Measurements from ENCODE around the gene CNTNAP5. TPM values are rescaled to one million over a fixed set of nuclear protein-coding genes. Genes with fewer than 3 reads are reported as not detected.

CNTNAP5 gene
- total and polyA plus RNA-seq, 5 experiments from 2014 or later = not detected

DNA sequence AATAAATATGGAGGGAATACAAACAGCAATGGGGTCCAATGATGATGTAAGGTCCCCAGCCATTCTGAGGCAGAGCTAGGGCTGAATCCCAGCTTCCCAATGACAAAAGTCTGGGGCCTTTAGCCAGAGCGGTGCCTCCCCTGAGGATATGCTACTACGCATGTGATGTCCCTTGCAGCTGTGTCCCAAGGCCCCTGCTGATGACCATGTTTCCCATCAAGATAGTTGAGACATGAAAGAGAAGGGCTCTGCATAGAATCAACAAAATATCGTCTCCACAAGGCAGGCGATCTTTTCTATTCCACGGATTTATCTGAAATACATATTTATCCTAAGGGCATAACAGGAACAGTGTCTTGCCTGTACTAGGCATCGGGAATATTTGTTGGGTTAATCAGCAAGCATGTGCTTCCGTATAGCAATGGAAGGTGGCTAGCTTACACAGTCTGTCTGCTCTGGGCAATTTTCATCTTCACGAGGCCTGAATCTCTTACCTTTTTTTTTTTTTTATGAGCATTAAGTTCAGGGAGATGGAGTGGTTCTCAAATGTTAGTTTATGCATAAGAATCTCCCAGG lies 284.6 kb downstream of the CNTNAP5 start:
- H3K4me1 Mint-ChIP-seq = no peaks in the 10 kb centered on the region
- DNase-seq (no peak), ATAC-seq (no peak)
- POLR2A ChIA-PET = no interaction called here
- no peaks in the 10 kb centered on the region for H3K36me3 Mint-ChIP-seq
- no peak overlapping the region for H3K4me3 Mint-ChIP-seq
- peaks cover 0 to 9% (median 5%) of the 10 kb centered on the region in 9 donors for H3K9me3 Mint-ChIP-seq
- H3K27me3 Mint-ChIP-seq = no peaks in the 10 kb centered on the region
- no peak overlapping the region for H3K27ac Mint-ChIP-seq

GRCh38 chr2:124310671-124311070 lies 285.6 kb downstream of the CNTNAP5 start:
- H3K4me3 Mint-ChIP-seq = no peak overlapping the region
- H3K27me3 Mint-ChIP-seq = no peaks in the 10 kb centered on the region
- no peaks in the 10 kb centered on the region for H3K4me1 Mint-ChIP-seq
- ATAC-seq = no peak
- H3K27ac Mint-ChIP-seq = no peak overlapping the region
- H3K36me3 Mint-ChIP-seq = no peaks in the 10 kb centered on the region
- peaks cover 0 to 9% (median 4%) of the 10 kb centered on the region in 9 donors for H3K9me3 Mint-ChIP-seq
- DNase-seq = no peak
- POLR2A ChIA-PET = no interaction called here

DNA sequence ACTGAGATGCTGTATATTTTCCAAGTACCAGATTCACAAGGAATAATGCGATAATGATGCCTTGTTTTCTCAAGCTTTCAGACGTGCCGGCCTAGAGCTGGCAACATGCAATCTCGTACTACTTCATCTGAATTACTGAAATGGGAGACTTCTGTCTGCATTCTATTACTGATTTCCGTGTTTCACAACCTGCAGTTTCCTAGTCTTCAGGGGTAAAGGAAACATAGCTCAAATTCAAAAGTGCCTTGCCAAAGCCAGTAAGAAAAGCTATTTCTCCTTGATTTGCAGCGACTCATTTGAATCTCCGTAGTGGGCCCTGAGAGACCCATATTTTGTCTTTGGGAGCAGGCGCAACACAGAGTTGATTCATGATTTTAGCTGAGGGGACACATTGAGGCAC lies 289.0 kb downstream of the CNTNAP5 start:
- Mint-ChIP-seq H3K4me1 (no peaks in the 10 kb centered on the region), H3K27me3 (peaks cover 0 to 2% (median 0%) of the 10 kb centered on the region in 5 donors), H3K9me3 (peaks cover 0 to 11% (median 4%) of the 10 kb centered on the region in 9 donors), H3K4me3 (no peak overlapping the region), H3K36me3 (no peaks in the 10 kb centered on the region), H3K27ac (no peak overlapping the region)
- DNase-seq = no peak
- no peak for ATAC-seq
- POLR2A ChIA-PET = no interaction called here

DNA sequence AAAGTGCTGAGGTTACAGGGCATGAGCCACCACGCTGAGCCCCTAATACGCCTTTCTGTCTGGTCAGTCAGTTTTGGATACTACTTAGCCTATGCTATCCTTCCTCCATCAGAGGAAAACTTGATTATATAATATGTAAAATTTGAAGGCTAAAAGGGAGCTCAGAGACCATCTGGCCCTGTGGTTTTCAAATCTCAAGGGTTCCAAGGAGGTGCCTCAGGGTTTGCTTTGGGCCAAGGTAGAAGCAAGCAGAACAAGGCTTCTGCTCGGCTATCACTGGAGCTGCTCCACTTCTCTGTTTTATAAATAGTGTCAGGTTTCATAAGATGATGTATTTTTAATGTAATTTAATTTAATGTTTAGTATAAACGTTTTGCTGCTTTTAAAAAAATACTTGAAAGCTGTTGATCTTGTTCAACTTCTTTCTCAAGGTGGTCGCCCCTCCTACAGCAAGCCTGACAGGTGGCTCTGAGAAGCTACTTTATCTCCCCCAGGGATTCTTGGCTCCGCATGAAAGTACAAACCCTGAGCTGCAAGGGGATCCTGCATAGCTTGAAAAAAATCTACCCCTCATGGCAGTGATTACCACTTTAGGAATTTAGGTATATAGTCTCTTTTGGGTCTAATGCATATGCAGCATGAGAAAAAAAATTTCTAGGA lies 290.3 kb downstream of the CNTNAP5 start:
- POLR2A ChIA-PET = no interaction called here
- H3K27me3 Mint-ChIP-seq = peaks cover 0 to 2% (median 0%) of the 10 kb centered on the region in 5 donors
- no peaks in the 10 kb centered on the region for H3K36me3 Mint-ChIP-seq
- no peak overlapping the region for H3K4me3 Mint-ChIP-seq
- H3K9me3 Mint-ChIP-seq = peaks cover 0 to 12% (median 2%) of the 10 kb centered on the region in 9 donors
- DNase-seq (no peak), ATAC-seq (no peak)
- H3K4me1 Mint-ChIP-seq = no peaks in the 10 kb centered on the region
- no peak overlapping the region for H3K27ac Mint-ChIP-seq

DNA sequence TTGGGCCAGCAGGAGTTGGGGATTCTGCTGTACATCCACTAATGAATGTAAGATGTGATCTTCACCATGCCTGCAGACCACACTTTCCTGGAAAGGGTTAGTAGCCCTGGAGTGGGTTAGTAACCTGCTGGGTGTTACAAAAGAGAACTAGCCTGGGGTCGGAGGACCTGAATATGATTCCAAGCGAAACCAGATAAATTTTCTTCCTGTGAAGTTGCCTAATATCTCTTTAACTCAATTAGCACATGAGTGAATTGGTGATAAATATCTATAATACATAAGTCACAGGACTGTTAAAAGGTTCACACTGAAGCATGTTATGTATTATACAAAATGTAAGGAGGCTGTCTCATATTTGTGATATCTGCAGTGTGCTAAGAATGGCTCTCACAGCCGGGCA lies 291.0 kb downstream of the CNTNAP5 start:
- no peak for DNase-seq
- ATAC-seq = no peak
- Mint-ChIP-seq H3K27me3 (peaks cover 0 to 4% (median 0%) of the 10 kb centered on the region in 5 donors), H3K27ac (no peak overlapping the region), H3K36me3 (no peaks in the 10 kb centered on the region), H3K4me3 (no peak overlapping the region), H3K4me1 (no peaks in the 10 kb centered on the region), H3K9me3 (peaks cover 0 to 18% (median 6%) of the 10 kb centered on the region in 9 donors)
- POLR2A ChIA-PET = no interaction called here

- H3K27me3 Mint-ChIP-seq = peaks cover 0 to 4% (median 0%) of the 10 kb centered on the region in 5 donors
- H3K36me3 Mint-ChIP-seq = no peaks in the 10 kb centered on the region
- ATAC-seq (no peak), DNase-seq (no peak)
- POLR2A ChIA-PET = no interaction called here
- no peak overlapping the region for H3K27ac Mint-ChIP-seq
- H3K4me1 Mint-ChIP-seq = no peaks in the 10 kb centered on the region
- H3K9me3 Mint-ChIP-seq = peaks cover 0 to 10% (median 5%) of the 10 kb centered on the region in 9 donors
- no peak overlapping the region for H3K4me3 Mint-ChIP-seq
These were observed 292.0 kb downstream of the CNTNAP5 start for GRCh38 chr2:124316881-124317605.

GRCh38 chr2:124317628-124318027 lies 292.5 kb downstream of the CNTNAP5 start:
- H3K4me1 Mint-ChIP-seq = no peaks in the 10 kb centered on the region
- H3K36me3 Mint-ChIP-seq = no peaks in the 10 kb centered on the region
- H3K27me3 Mint-ChIP-seq = peaks cover 0 to 4% (median 0%) of the 10 kb centered on the region in 5 donors
- POLR2A ChIA-PET = no interaction called here
- no peak for DNase-seq
- peaks cover 0 to 9% (median 4%) of the 10 kb centered on the region in 9 donors for H3K9me3 Mint-ChIP-seq
- no peak overlapping the region for H3K4me3 Mint-ChIP-seq
- ATAC-seq = no peak
- no peak overlapping the region for H3K27ac Mint-ChIP-seq

GRCh38 chr2:124318913-124319312 lies 293.8 kb downstream of the CNTNAP5 start:
- peaks cover 0 to 4% (median 0%) of the 10 kb centered on the region in 5 donors for H3K27me3 Mint-ChIP-seq
- no peaks in the 10 kb centered on the region for H3K36me3 Mint-ChIP-seq
- DNase-seq (no peak), ATAC-seq (no peak)
- POLR2A ChIA-PET = no interaction called here
- H3K4me1 Mint-ChIP-seq = no peaks in the 10 kb centered on the region
- no peak overlapping the region for H3K27ac Mint-ChIP-seq
- H3K4me3 Mint-ChIP-seq = no peak overlapping the region
- peaks cover 0 to 16% (median 5%) of the 10 kb centered on the region in 9 donors for H3K9me3 Mint-ChIP-seq

GRCh38 chr2:124319577-124319976 lies 294.5 kb downstream of the CNTNAP5 start:
- ATAC-seq = no peak
- no peaks in the 10 kb centered on the region for H3K4me1 Mint-ChIP-seq
- H3K9me3 Mint-ChIP-seq = peaks cover 0 to 23% (median 6%) of the 10 kb centered on the region in 9 donors
- H3K36me3 Mint-ChIP-seq = no peaks in the 10 kb centered on the region
- POLR2A ChIA-PET = no interaction called here
- H3K27me3 Mint-ChIP-seq = peaks cover 0 to 4% (median 0%) of the 10 kb centered on the region in 5 donors
- no peak for DNase-seq
- H3K4me3 Mint-ChIP-seq = no peak overlapping the region
- no peak overlapping the region for H3K27ac Mint-ChIP-seq

- Mint-ChIP-seq H3K27ac (no peak overlapping the region), H3K4me3 (no peak overlapping the region), H3K4me1 (no peaks in the 10 kb centered on the region), H3K36me3 (no peaks in the 10 kb centered on the region), H3K27me3 (peaks cover 0 to 4% (median 0%) of the 10 kb centered on the region in 5 donors), H3K9me3 (peaks cover 0 to 27% (median 6%) of the 10 kb centered on the region in 9 donors)
- DNase-seq (no peak), ATAC-seq (no peak)
- POLR2A ChIA-PET = no interaction called here
These were observed 295.1 kb downstream of the CNTNAP5 start for GRCh38 chr2:124320051-124320688.

- DNase-seq (no peak), ATAC-seq (no peak)
- no peak overlapping the region for H3K27ac Mint-ChIP-seq
- H3K36me3 Mint-ChIP-seq = no peaks in the 10 kb centered on the region
- POLR2A ChIA-PET = no interaction called here
- H3K9me3 Mint-ChIP-seq = peaks cover 0 to 27% (median 6%) of the 10 kb centered on the region in 9 donors
- no peak overlapping the region for H3K4me3 Mint-ChIP-seq
- H3K4me1 Mint-ChIP-seq = no peaks in the 10 kb centered on the region
- H3K27me3 Mint-ChIP-seq = peaks cover 0 to 4% (median 0%) of the 10 kb centered on the region in 5 donors
These were observed 298.2 kb downstream of the CNTNAP5 start for GRCh38 chr2:124323321-124323720.

DNA sequence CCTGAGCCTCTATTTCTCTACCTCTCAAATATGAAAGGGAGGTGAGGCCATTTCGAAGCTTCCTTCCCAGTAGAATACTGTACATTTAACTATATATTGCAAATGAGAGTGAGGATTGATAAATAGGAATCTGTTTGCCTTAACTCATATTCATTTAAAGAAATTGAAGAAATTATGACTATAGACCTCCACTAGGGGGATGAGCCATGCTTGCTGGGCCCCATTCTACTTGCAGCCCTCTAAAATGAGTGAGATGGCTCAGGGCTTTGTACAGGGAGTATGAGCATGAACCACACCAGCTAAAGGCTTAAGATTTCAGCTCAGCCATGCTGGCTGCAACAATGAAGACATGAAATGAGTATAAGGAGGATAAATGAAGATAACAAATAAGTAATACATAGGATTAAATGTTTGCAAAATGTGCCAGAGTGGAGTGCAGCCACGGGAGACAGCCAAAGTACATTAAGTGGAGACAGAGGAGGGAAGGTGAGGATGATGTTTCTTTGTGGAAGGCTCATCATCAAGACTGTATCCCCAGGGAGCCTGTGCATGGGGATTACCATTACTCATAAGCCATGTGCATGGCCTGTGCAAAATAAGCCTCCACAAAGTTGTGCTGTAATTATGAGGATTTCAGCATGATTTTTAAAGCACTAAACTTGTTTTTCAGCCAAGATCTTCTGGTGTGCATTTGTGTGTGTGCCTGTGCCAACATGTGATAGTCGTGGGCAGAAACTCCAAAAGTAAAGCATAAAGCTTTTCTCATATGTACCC lies 300.8 kb downstream of the CNTNAP5 start:
- H3K4me1 Mint-ChIP-seq = no peaks in the 10 kb centered on the region
- H3K27ac Mint-ChIP-seq = no peak overlapping the region
- no peak overlapping the region for H3K4me3 Mint-ChIP-seq
- peaks cover 0 to 20% (median 6%) of the 10 kb centered on the region in 9 donors for H3K9me3 Mint-ChIP-seq
- ATAC-seq = no peak
- no peaks in the 10 kb centered on the region for H3K36me3 Mint-ChIP-seq
- peaks cover 0 to under 1% (median 0%) of the 10 kb centered on the region in 5 donors for H3K27me3 Mint-ChIP-seq
- POLR2A ChIA-PET = no interaction called here
- DNase-seq = no peak
